Measurements from ENCODE around the gene FAF1. TPM values are rescaled to one million over a fixed set of nuclear protein-coding genes. Genes with fewer than 3 reads are reported as not detected.
A peak's percentile ranks its signal among the peaks of the same experiment; 100 is the strongest.
"Not testable (repeated sequence)": the region's sequence is repeated elsewhere in the genome, so short reads cannot be mapped to it uniquely, and the experiment has no call there.

The FAF1 gene
- 23.3 and 23.5 TPM in 2 replicates for polyA plus RNA-seq (2013)

GRCh38 chr1:50959913-50960844 lies at the start of gene FAF1:
Gene FAF1, minus strand, starts transcription at chr1:50960267. Its CDS starts 456 bp downstream, at chr1:50959811.
- Histone ChIP-seq H2AFZ (ENCODE audit: insufficient read depth, low read length, poor library complexity) (peak within 1 kb of the TSS; percentile 97), H4K8ac (ENCODE audit: low read depth, low read length) (peak within 1 kb of the TSS; percentile 91), H4K91ac (ENCODE audit: low read depth, low read length) (peak within 1 kb of the TSS; percentile 63), H2BK120ac (ENCODE audit: insufficient read depth, low read length, poor library complexity) (peak within 1 kb of the TSS; percentile 60), H3K23ac (ENCODE audit: low read length) (no peak within 1 kb of the TSS), H3K27me3 (ENCODE audit: insufficient read depth, low read length) (no peaks in the 10 kb centered on the region), H4K12ac (ENCODE audit: low read depth, low read length) (peak within 1 kb of the TSS; percentile 71), H3K9me3 (ENCODE audit: insufficient read depth, low read depth, low read length) (peaks cover 2% of the 10 kb centered on the region), H3K4ac (ENCODE audit: low read depth, low read length) (peak within 1 kb of the TSS; percentile 60), H3K27ac (ENCODE audit: low read depth, low read length) (peak within 1 kb of the TSS; percentile 66), H3K4me2 (ENCODE audit: low read length) (peak within 1 kb of the TSS; percentile 95), H2BK5ac (ENCODE audit: low read depth, low read length, poor library complexity) (peak within 1 kb of the TSS; percentile 35), H3K4me1 (ENCODE audit: control insufficient read depth in 1 of 2, insufficient read depth in 2 of 2, low read length in 2 of 2) (peaks cover 0 to 1% of the 10 kb centered on the region in 2 experiments), H3K36me3 (ENCODE audit: control insufficient read depth in 1 of 2, insufficient read depth in 2 of 2, low read length in 2 of 2) (no peaks in the 10 kb centered on the region), H3K18ac (ENCODE audit: low read length) (peak within 1 kb of the TSS; percentile 82), H3K79me2 (ENCODE audit: control insufficient read depth, insufficient read depth, low read length, poor library complexity) (peaks cover 2% of the 10 kb centered on the region), H3K9ac (ENCODE audit: low read length) (peak within 1 kb of the TSS; percentile 71), H3K79me1 (ENCODE audit: low read length) (peaks cover 3% of the 10 kb centered on the region), H2AK5ac (ENCODE audit: low read length) (no peak within 1 kb of the TSS), H2BK12ac (ENCODE audit: low read length) (no peak within 1 kb of the TSS), H3K14ac (ENCODE audit: low read length) (peak within 1 kb of the TSS; percentile 28), H3K4me3 (ENCODE audit: low read depth, low read length) (peak within 1 kb of the TSS; percentile 99)
- DNase-seq: peak; percentile 99 to 100
- WGBS (ENCODE audit: extremely low coverage, insufficient coverage, insufficient read length): 100% methylated on average over 1 of the region's 80 CpGs

- no peak overlapping the region for H3K14ac ChIP-seq (ENCODE audit: low read length)
- H3K23ac ChIP-seq (ENCODE audit: low read length): no peak overlapping the region
- no peak overlapping the region for H2AK5ac ChIP-seq (ENCODE audit: low read length)
- no peak overlapping the region for H3K27ac ChIP-seq (ENCODE audit: low read depth, low read length)
- no peak overlapping the region for H3K4ac ChIP-seq (ENCODE audit: low read depth, low read length)
- no CpG with 5 or more reads among the region's 3 CpGs for WGBS (ENCODE audit: extremely low coverage, insufficient coverage, insufficient read length)
- H3K4me1 ChIP-seq (ENCODE audit: control insufficient read depth in 1 of 2, insufficient read depth in 2 of 2, low read length in 2 of 2): no peaks in the 10 kb centered on the region
- no peak overlapping the region for H3K4me3 ChIP-seq (ENCODE audit: low read depth, low read length)
- no peaks in the 10 kb centered on the region for H3K36me3 ChIP-seq (ENCODE audit: control insufficient read depth in 1 of 2, insufficient read depth in 2 of 2, low read length in 2 of 2)
- H3K4me2 ChIP-seq (ENCODE audit: low read length): no peak overlapping the region
- H3K9ac ChIP-seq (ENCODE audit: low read length): no peak overlapping the region
- H3K79me2 ChIP-seq (ENCODE audit: control insufficient read depth, insufficient read depth, low read length, poor library complexity): no peaks in the 10 kb centered on the region
- no peak overlapping the region for H4K12ac ChIP-seq (ENCODE audit: low read depth, low read length)
- H3K27me3 ChIP-seq (ENCODE audit: insufficient read depth, low read length): no peaks in the 10 kb centered on the region
- no peak overlapping the region for H2AFZ ChIP-seq (ENCODE audit: insufficient read depth, low read length, poor library complexity)
- H2BK12ac ChIP-seq (ENCODE audit: low read length): no peak overlapping the region
- no peak overlapping the region for H4K91ac ChIP-seq (ENCODE audit: low read depth, low read length)
- no peak overlapping the region for H3K18ac ChIP-seq (ENCODE audit: low read length)
- no peak overlapping the region for H4K8ac ChIP-seq (ENCODE audit: low read depth, low read length)
- no peaks in the 10 kb centered on the region for H3K9me3 ChIP-seq (ENCODE audit: insufficient read depth, low read depth, low read length)
- DNase-seq: no peak
- no peak overlapping the region for H2BK5ac ChIP-seq (ENCODE audit: low read depth, low read length, poor library complexity)
- H3K79me1 ChIP-seq (ENCODE audit: low read length): no peaks in the 10 kb centered on the region
- H2BK120ac ChIP-seq (ENCODE audit: insufficient read depth, low read length, poor library complexity): no peak overlapping the region
Measured at GRCh38 chr1:51009381-51009780, 49.3 kb upstream of the FAF1 start.

GRCh38 chr1:51005549-51005948 lies 45.5 kb upstream of the FAF1 start:
- H2AFZ ChIP-seq (ENCODE audit: insufficient read depth, low read length, poor library complexity); H4K91ac ChIP-seq (ENCODE audit: low read depth, low read length); H3K4me1 ChIP-seq (ENCODE audit: control insufficient read depth in 1 of 2, insufficient read depth in 2 of 2, low read length in 2 of 2); H4K8ac ChIP-seq (ENCODE audit: low read depth, low read length); H3K9ac ChIP-seq (ENCODE audit: low read length); H3K79me1 ChIP-seq (ENCODE audit: low read length); H2BK5ac ChIP-seq (ENCODE audit: low read depth, low read length, poor library complexity); H3K23ac ChIP-seq (ENCODE audit: low read length); H2BK120ac ChIP-seq (ENCODE audit: insufficient read depth, low read length, poor library complexity); H3K14ac ChIP-seq (ENCODE audit: low read length); H3K9me3 ChIP-seq (ENCODE audit: insufficient read depth, low read depth, low read length); H3K79me2 ChIP-seq (ENCODE audit: control insufficient read depth, insufficient read depth, low read length, poor library complexity); DNase-seq; H3K36me3 ChIP-seq (ENCODE audit: control insufficient read depth in 1 of 2, insufficient read depth in 2 of 2, low read length in 2 of 2); H3K27me3 ChIP-seq (ENCODE audit: insufficient read depth, low read length); H2AK5ac ChIP-seq (ENCODE audit: low read length); H3K4me3 ChIP-seq (ENCODE audit: low read depth, low read length); H3K27ac ChIP-seq (ENCODE audit: low read depth, low read length); H3K4ac ChIP-seq (ENCODE audit: low read depth, low read length); H3K4me2 ChIP-seq (ENCODE audit: low read length); H4K12ac ChIP-seq (ENCODE audit: low read depth, low read length); H2BK12ac ChIP-seq (ENCODE audit: low read length); H3K18ac ChIP-seq (ENCODE audit: low read length): not testable (repeated sequence)
- no CpG with 5 or more reads among the region's 4 CpGs for WGBS (ENCODE audit: extremely low coverage, insufficient coverage, insufficient read length)

- Histone ChIP-seq H3K14ac (ENCODE audit: low read length) (no peak overlapping the region), H4K8ac (ENCODE audit: low read depth, low read length) (no peak overlapping the region), H4K12ac (ENCODE audit: low read depth, low read length) (no peak overlapping the region), H3K27ac (ENCODE audit: low read depth, low read length) (no peak overlapping the region), H3K4ac (ENCODE audit: low read depth, low read length) (no peak overlapping the region), H3K36me3 (ENCODE audit: control insufficient read depth in 1 of 2, insufficient read depth in 2 of 2, low read length in 2 of 2) (no peaks in the 10 kb centered on the region), H3K79me2 (ENCODE audit: control insufficient read depth, insufficient read depth, low read length, poor library complexity) (no peaks in the 10 kb centered on the region), H3K27me3 (ENCODE audit: insufficient read depth, low read length) (no peaks in the 10 kb centered on the region), H2BK12ac (ENCODE audit: low read length) (no peak overlapping the region), H3K4me1 (ENCODE audit: control insufficient read depth in 1 of 2, insufficient read depth in 2 of 2, low read length in 2 of 2) (no peaks in the 10 kb centered on the region), H2BK120ac (ENCODE audit: insufficient read depth, low read length, poor library complexity) (no peak overlapping the region), H3K9me3 (ENCODE audit: insufficient read depth, low read depth, low read length) (no peaks in the 10 kb centered on the region), H2AK5ac (ENCODE audit: low read length) (no peak overlapping the region), H3K4me2 (ENCODE audit: low read length) (no peak overlapping the region), H4K91ac (ENCODE audit: low read depth, low read length) (no peak overlapping the region), H2AFZ (ENCODE audit: insufficient read depth, low read length, poor library complexity) (no peak overlapping the region), H3K79me1 (ENCODE audit: low read length) (no peaks in the 10 kb centered on the region), H2BK5ac (ENCODE audit: low read depth, low read length, poor library complexity) (no peak overlapping the region), H3K23ac (ENCODE audit: low read length) (no peak overlapping the region), H3K9ac (ENCODE audit: low read length) (no peak overlapping the region), H3K4me3 (ENCODE audit: low read depth, low read length) (peak overlapping the region; percentile 8), H3K18ac (ENCODE audit: low read length) (no peak overlapping the region)
- no CpG with 5 or more reads among the region's 6 CpGs for WGBS (ENCODE audit: extremely low coverage, insufficient coverage, insufficient read length)
- no peak for DNase-seq
Measured at GRCh38 chr1:51002516-51002915, 42.4 kb upstream of the FAF1 start.
